WTC11 (cell line): ENCODE measurements around the gene NAA40. TPM values are rescaled to one million over a fixed set of nuclear protein-coding genes. Genes with fewer than 3 reads are reported as not detected.

Source experiments
- ATAC-seq: fragments of 200-7000 bp; cut with Tn5 transposase; 2 replicates; pipeline ENCODE4 v1.10.0; 2021; ENCODE audit warnings: mild to moderate bottlenecking, moderate library complexity
- CTCF ChIA-PET: fragments of 300-600 bp; sonication (Branson Sonifier 250); formaldehyde crosslinking; loops from one replicate; lab custom pipeline; 2021; ENCODE audit warnings: antibody characterized with exemption; lab: Charles Lee
- POLR2A ChIA-PET: fragments of 350-600 bp; sonication (Branson Sonifier 250); formaldehyde crosslinking; loops from one replicate; lab custom pipeline; 2021; ENCODE audit warnings: antibody characterized with exemption; lab: Charles Lee
- DNase-seq: peaks from one replicate; pipeline ENCODE4 v3.0.0; 2021; ENCODE audit warnings: low spot score
- H3K27ac Mint-ChIP-seq: 2 replicates; pipeline ENCODE4 v1.8.0; 2021; ENCODE audit warnings: mixed read lengths
- H3K27me3 Mint-ChIP-seq: 2 replicates; pipeline ENCODE4 v1.8.0; 2021; ENCODE audit warnings: low read depth, mild to moderate bottlenecking, moderate library complexity, mixed read lengths
- H3K36me3 Mint-ChIP-seq: 2 replicates; pipeline ENCODE4 v1.8.0; 2021; ENCODE audit warnings: mixed read lengths
- H3K4me1 Mint-ChIP-seq: 2 replicates; pipeline ENCODE4 v1.8.0; 2022; ENCODE audit warnings: mixed read lengths
- H3K4me3 Mint-ChIP-seq: 2 replicates; pipeline ENCODE4 v1.8.0; 2021; ENCODE audit warnings: mild to moderate bottlenecking, moderate library complexity, mixed read lengths
- H3K9me3 Mint-ChIP-seq: 2 replicates; pipeline ENCODE4 v1.8.0; 2021; ENCODE audit warnings: mixed read lengths
- ETV6 ChIP-seq: sonication (generic); formaldehyde crosslinking; IDR thresholded peaks from 2 replicates; pipeline ENCODE4 v1.8.1; 2022; ENCODE audit warnings: mild to moderate bottlenecking, missing genetic modification reagents
- FOXK1 ChIP-seq: sonication (generic); formaldehyde crosslinking; IDR thresholded peaks from 2 replicates; pipeline ENCODE4 v1.8.0; 2022; ENCODE audit warnings: mild to moderate bottlenecking, moderate library complexity, missing genetic modification reagents
- GABPB1 ChIP-seq: sonication (generic); formaldehyde crosslinking; IDR thresholded peaks from 2 replicates; pipeline ENCODE4 v1.8.1; 2023; ENCODE audit warnings: mild to moderate bottlenecking, missing genetic modification reagents
- JAZF1 ChIP-seq: fragments of 250-450 bp; sonication (Bioruptor Pico); IDR thresholded peaks from 2 replicates; pipeline ENCODE4 v1.9.0; 2021; ENCODE audit warnings: moderate library complexity, mild to moderate bottlenecking, inconsistent platforms
- JUN ChIP-seq: sonication (generic); formaldehyde crosslinking; IDR thresholded peaks from 2 replicates; pipeline ENCODE4 v1.8.0; 2023; ENCODE audit warnings: mild to moderate bottlenecking, missing genetic modification reagents
- OVOL2 ChIP-seq: fragments of 250-450 bp; sonication (Bioruptor Pico); IDR thresholded peaks from 2 replicates; pipeline ENCODE4 v1.9.0; 2021; ENCODE audit warnings: mild to moderate bottlenecking, borderline replicate concordance
- TEAD4 ChIP-seq: sonication (generic); formaldehyde crosslinking; IDR thresholded peaks from 2 replicates; pipeline ENCODE4 v1.8.0; 2022; ENCODE audit warnings: mild to moderate bottlenecking, missing genetic modification reagents
- ZNF121 ChIP-seq: sonication (generic); formaldehyde crosslinking; IDR thresholded peaks from 2 replicates; pipeline ENCODE4 v1.8.0; 2023; ENCODE audit warnings: missing genetic modification reagents
- ZNF396 ChIP-seq: fragments of 250-450 bp; sonication (Bioruptor Pico); IDR thresholded peaks from 2 replicates; pipeline ENCODE4 v1.8.0; 2021; ENCODE audit warnings: mild to moderate bottlenecking, moderate library complexity, borderline replicate concordance
- ZNF671 ChIP-seq: fragments of 250-450 bp; sonication (Bioruptor Pico); IDR thresholded peaks from 2 replicates; pipeline ENCODE4 v1.8.0; 2021; ENCODE audit warnings: mild to moderate bottlenecking
- total RNA-seq: library from RNA; stranded (reverse); gene quantifications from 3 replicates; pipeline ENCODE4 v1.2.3, GENCODE V29; 2021
- TF ChIP-seq, protein P1 (sequence below): sonication (generic); formaldehyde crosslinking; conservative IDR thresholded peaks from 2 replicates; pipeline ENCODE4 v1.8.1; 2023; ENCODE audit warnings: mild to moderate bottlenecking, low read depth, missing genetic modification reagents, moderate library complexity
- TF ChIP-seq, protein P2 (sequence below): sonication (generic); formaldehyde crosslinking; IDR thresholded peaks from 2 replicates; pipeline ENCODE4 v1.8.1; 2023; ENCODE audit warnings: mild to moderate bottlenecking, missing genetic modification reagents
- TF ChIP-seq, protein P3 (sequence below): sonication (generic); formaldehyde crosslinking; conservative IDR thresholded peaks from 2 replicates; pipeline ENCODE4 v1.8.1; 2022; ENCODE audit warnings: mild to moderate bottlenecking, missing genetic modification reagents
- TF ChIP-seq, protein P4 (sequence below): sonication (generic); formaldehyde crosslinking; IDR thresholded peaks from 2 replicates; pipeline ENCODE4 v1.8.0; 2022; ENCODE audit warnings: missing genetic modification reagents
- TF ChIP-seq, protein P5 (sequence below): sonication (generic); formaldehyde crosslinking; IDR thresholded peaks from 2 replicates; pipeline ENCODE4 v1.8.0; 2022; ENCODE audit warnings: mild to moderate bottlenecking, missing genetic modification reagents
- TF ChIP-seq, protein P6 (sequence below): sonication (generic); formaldehyde crosslinking; IDR thresholded peaks from 2 replicates; pipeline ENCODE4 v1.8.0; 2023; ENCODE audit warnings: missing genetic modification reagents
- TF ChIP-seq, protein P7 (sequence below): fragments of 250-450 bp; sonication (Bioruptor Pico); IDR thresholded peaks from 2 replicates; pipeline ENCODE4 v1.8.0; 2021; ENCODE audit warnings: mild to moderate bottlenecking
- TF ChIP-seq, protein P8 (sequence below): sonication (generic); formaldehyde crosslinking; IDR thresholded peaks from 2 replicates; pipeline ENCODE4 v1.8.1; 2023; ENCODE audit warnings: mild to moderate bottlenecking, missing genetic modification reagents, moderate library complexity

NAA40 gene
- total RNA-seq, 1 experiment from 2014 or later, result 31.8 TPM

DNA sequence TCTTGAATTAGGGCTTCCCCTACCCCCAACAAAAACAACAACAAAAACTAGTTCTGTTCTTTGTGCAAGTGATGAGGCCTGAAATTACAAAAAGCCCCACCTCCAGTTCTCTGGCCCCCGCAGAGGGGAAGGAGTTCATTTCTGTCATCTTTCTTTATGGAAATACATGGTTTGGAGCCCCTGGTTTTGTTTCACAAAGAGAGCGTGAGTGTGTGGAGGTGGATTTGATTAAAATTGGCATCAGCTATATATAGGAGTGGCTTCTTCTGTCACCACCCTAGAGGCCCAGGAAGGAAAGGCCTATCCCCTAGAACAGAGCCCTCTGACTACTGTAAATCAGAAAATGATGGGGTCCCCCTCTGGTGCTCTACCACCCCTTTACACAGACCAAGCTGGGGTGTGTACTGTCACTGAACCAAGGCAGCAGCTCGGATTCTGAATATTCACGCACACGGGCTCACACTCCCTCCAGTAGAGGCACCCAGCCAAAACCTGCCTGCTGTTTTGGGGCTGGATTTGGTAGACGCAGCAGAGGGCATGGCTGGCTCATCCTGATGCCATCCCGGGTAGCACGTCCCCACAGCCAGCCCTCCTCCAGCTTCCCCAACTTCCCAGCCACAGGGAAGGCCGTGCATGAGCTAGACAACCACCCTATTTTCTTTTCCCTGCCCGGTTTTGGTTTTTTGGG, 41.2 kb upstream of the NAA40 start:
- ChIA-PET CTCF (interaction anchor here (0.8 to 1.1 kb wide), 3 partner anchors 9 to 59 kb away, joined by 3 to 4 read pairs (median 3); partner anchors contain the start of gene MARK2), POLR2A (no interaction called here)
- no peak for ATAC-seq
- DNase-seq, result no peak
- no peaks in the 10 kb centered on the region for H3K27me3 Mint-ChIP-seq
- no peaks in the 10 kb centered on the region for H3K4me1 Mint-ChIP-seq
- H3K36me3 Mint-ChIP-seq, result peaks cover 63% of the 10 kb centered on the region
- H3K9me3 Mint-ChIP-seq, result no peaks in the 10 kb centered on the region
- H3K4me3 Mint-ChIP-seq, result no peak overlapping the region
- no peak overlapping the region for H3K27ac Mint-ChIP-seq
- TF ChIP-seq ZNF121 (no peak), TEAD4 (CRISPR knock-in tag) (no peak), ETV6 (CRISPR knock-in tag) (no peak), JUN (CRISPR knock-in tag) (no peak), OVOL2 (CRISPR knock-in tag) (no peak), GABPB1 (CRISPR knock-in tag) (no peak), ZNF671 (CRISPR knock-in tag) (no peak), JAZF1 (CRISPR knock-in tag) (no peak), ZNF396 (no peak), FOXK1 (CRISPR knock-in tag) (no peak)
- TF ChIP-seq, protein P1, sequence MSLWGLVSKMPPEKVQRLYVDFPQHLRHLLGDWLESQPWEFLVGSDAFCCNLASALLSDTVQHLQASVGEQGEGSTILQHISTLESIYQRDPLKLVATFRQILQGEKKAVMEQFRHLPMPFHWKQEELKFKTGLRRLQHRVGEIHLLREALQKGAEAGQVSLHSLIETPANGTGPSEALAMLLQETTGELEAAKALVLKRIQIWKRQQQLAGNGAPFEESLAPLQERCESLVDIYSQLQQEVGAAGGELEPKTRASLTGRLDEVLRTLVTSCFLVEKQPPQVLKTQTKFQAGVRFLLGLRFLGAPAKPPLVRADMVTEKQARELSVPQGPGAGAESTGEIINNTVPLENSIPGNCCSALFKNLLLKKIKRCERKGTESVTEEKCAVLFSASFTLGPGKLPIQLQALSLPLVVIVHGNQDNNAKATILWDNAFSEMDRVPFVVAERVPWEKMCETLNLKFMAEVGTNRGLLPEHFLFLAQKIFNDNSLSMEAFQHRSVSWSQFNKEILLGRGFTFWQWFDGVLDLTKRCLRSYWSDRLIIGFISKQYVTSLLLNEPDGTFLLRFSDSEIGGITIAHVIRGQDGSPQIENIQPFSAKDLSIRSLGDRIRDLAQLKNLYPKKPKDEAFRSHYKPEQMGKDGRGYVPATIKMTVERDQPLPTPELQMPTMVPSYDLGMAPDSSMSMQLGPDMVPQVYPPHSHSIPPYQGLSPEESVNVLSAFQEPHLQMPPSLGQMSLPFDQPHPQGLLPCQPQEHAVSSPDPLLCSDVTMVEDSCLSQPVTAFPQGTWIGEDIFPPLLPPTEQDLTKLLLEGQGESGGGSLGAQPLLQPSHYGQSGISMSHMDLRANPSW (CRISPR knock-in tag), result no peak
- TF ChIP-seq, protein P2, sequence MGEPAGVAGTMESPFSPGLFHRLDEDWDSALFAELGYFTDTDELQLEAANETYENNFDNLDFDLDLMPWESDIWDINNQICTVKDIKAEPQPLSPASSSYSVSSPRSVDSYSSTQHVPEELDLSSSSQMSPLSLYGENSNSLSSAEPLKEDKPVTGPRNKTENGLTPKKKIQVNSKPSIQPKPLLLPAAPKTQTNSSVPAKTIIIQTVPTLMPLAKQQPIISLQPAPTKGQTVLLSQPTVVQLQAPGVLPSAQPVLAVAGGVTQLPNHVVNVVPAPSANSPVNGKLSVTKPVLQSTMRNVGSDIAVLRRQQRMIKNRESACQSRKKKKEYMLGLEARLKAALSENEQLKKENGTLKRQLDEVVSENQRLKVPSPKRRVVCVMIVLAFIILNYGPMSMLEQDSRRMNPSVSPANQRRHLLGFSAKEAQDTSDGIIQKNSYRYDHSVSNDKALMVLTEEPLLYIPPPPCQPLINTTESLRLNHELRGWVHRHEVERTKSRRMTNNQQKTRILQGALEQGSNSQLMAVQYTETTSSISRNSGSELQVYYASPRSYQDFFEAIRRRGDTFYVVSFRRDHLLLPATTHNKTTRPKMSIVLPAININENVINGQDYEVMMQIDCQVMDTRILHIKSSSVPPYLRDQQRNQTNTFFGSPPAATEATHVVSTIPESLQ, result no peak
- TF ChIP-seq, protein P3, sequence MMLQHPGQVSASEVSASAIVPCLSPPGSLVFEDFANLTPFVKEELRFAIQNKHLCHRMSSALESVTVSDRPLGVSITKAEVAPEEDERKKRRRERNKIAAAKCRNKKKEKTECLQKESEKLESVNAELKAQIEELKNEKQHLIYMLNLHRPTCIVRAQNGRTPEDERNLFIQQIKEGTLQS (CRISPR knock-in tag), result no peak
- TF ChIP-seq, protein P4, sequence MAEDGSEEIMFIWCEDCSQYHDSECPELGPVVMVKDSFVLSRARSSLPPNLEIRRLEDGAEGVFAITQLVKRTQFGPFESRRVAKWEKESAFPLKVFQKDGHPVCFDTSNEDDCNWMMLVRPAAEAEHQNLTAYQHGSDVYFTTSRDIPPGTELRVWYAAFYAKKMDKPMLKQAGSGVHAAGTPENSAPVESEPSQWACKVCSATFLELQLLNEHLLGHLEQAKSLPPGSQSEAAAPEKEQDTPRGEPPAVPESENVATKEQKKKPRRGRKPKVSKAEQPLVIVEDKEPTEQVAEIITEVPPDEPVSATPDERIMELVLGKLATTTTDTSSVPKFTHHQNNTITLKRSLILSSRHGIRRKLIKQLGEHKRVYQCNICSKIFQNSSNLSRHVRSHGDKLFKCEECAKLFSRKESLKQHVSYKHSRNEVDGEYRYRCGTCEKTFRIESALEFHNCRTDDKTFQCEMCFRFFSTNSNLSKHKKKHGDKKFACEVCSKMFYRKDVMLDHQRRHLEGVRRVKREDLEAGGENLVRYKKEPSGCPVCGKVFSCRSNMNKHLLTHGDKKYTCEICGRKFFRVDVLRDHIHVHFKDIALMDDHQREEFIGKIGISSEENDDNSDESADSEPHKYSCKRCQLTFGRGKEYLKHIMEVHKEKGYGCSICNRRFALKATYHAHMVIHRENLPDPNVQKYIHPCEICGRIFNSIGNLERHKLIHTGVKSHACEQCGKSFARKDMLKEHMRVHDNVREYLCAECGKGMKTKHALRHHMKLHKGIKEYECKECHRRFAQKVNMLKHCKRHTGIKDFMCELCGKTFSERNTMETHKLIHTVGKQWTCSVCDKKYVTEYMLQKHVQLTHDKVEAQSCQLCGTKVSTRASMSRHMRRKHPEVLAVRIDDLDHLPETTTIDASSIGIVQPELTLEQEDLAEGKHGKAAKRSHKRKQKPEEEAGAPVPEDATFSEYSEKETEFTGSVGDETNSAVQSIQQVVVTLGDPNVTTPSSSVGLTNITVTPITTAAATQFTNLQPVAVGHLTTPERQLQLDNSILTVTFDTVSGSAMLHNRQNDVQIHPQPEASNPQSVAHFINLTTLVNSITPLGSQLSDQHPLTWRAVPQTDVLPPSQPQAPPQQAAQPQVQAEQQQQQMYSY (CRISPR knock-in tag), result no peak
- TF ChIP-seq, protein P5, sequence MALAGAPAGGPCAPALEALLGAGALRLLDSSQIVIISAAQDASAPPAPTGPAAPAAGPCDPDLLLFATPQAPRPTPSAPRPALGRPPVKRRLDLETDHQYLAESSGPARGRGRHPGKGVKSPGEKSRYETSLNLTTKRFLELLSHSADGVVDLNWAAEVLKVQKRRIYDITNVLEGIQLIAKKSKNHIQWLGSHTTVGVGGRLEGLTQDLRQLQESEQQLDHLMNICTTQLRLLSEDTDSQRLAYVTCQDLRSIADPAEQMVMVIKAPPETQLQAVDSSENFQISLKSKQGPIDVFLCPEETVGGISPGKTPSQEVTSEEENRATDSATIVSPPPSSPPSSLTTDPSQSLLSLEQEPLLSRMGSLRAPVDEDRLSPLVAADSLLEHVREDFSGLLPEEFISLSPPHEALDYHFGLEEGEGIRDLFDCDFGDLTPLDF (CRISPR knock-in tag), result no peak
- TF ChIP-seq, protein P6, sequence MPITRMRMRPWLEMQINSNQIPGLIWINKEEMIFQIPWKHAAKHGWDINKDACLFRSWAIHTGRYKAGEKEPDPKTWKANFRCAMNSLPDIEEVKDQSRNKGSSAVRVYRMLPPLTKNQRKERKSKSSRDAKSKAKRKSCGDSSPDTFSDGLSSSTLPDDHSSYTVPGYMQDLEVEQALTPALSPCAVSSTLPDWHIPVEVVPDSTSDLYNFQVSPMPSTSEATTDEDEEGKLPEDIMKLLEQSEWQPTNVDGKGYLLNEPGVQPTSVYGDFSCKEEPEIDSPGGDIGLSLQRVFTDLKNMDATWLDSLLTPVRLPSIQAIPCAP (CRISPR knock-in tag), result no peak
- TF ChIP-seq, protein P7, sequence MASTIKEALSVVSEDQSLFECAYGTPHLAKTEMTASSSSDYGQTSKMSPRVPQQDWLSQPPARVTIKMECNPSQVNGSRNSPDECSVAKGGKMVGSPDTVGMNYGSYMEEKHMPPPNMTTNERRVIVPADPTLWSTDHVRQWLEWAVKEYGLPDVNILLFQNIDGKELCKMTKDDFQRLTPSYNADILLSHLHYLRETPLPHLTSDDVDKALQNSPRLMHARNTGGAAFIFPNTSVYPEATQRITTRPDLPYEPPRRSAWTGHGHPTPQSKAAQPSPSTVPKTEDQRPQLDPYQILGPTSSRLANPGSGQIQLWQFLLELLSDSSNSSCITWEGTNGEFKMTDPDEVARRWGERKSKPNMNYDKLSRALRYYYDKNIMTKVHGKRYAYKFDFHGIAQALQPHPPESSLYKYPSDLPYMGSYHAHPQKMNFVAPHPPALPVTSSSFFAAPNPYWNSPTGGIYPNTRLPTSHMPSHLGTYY (CRISPR knock-in tag), result no peak
- TF ChIP-seq, protein P8, sequence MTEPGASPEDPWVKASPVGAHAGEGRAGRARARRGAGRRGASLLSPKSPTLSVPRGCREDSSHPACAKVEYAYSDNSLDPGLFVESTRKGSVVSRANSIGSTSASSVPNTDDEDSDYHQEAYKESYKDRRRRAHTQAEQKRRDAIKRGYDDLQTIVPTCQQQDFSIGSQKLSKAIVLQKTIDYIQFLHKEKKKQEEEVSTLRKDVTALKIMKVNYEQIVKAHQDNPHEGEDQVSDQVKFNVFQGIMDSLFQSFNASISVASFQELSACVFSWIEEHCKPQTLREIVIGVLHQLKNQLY (CRISPR knock-in tag), result no peak
